MV-4-11 (cell line): Measurements from ENCODE around the gene ISG15.
"Not testable (repeated sequence)": the region's sequence is repeated elsewhere in the genome, so short reads cannot be mapped to it uniquely, and the experiment has no call there.

Source experiments
- DNase-seq: peaks from one replicate; lab custom pipeline; 2025; lab: John Stamatoyannopoulos, UW

The ISG15 gene

GRCh38 chr1:1012736-1013104 lies 577 bp upstream of the ISG15 start:
- not testable (repeated sequence) for DNase-seq

- DNase-seq: no peak
Measured at GRCh38 chr1:1013922-1014648, 788 bp downstream of the ISG15 start.

- no peak for DNase-seq
Measured at GRCh38 chr1:1014799-1015681, 1.7 kb downstream of the ISG15 start.

GRCh38 chr1:1017397-1018320 lies 4.4 kb downstream of the ISG15 start:
- not testable (repeated sequence) for DNase-seq

- not testable (repeated sequence) for DNase-seq
Measured at GRCh38 chr1:1018321-1018685, 5.0 kb downstream of the ISG15 start.

- DNase-seq: peak; percentile 59
Measured at GRCh38 chr1:1019122-1019999, 6.1 kb downstream of the ISG15 start.

GRCh38 chr1:1020000-1020404 lies 6.7 kb downstream of the ISG15 start, which contains the start of gene AGRN:
TSS of gene AGRN (plus strand) at chr1:1020120. CDS start at chr1:1020173, 53 bp downstream.
- DNase-seq: no peak

GRCh38 chr1:1020415-1021009 lies 7.2 kb downstream of the ISG15 start:
- DNase-seq: no peak

- DNase-seq: no peak
Measured at GRCh38 chr1:1021010-1021919, 8.0 kb downstream of the ISG15 start.

- DNase-seq: no peak
Measured at GRCh38 chr1:1021920-1022259, 8.6 kb downstream of the ISG15 start.

GRCh38 chr1:1022302-1023009 lies 9.2 kb downstream of the ISG15 start:
- no peak for DNase-seq

GRCh38 chr1:1023700-1024099 lies 10.4 kb downstream of the ISG15 start:
- DNase-seq: no peak

- no peak for DNase-seq
Measured at GRCh38 chr1:1024149-1024770, 11.0 kb downstream of the ISG15 start.

GRCh38 chr1:1024771-1025699 lies 11.7 kb downstream of the ISG15 start:
- DNase-seq: no peak

GRCh38 chr1:1025730-1026129 lies 12.4 kb downstream of the ISG15 start:
- DNase-seq: no peak

- DNase-seq: no peak
Measured at GRCh38 chr1:1026599-1027413, 13.5 kb downstream of the ISG15 start.

GRCh38 chr1:1027791-1028190 lies 14.5 kb downstream of the ISG15 start:
- no peak for DNase-seq
